ENCODE results near the gene POLH. TPM values are rescaled to one million over a fixed set of nuclear protein-coding genes. Genes with fewer than 3 reads are reported as not detected.
"Not testable (repeated sequence)": the region's sequence is repeated elsewhere in the genome, so short reads cannot be mapped to it uniquely, and the experiment has no call there.

Gene POLH
- total and polyA plus RNA-seq, 7 donors = 1.7 to 6.8 (median 5.2) TPM

GRCh38 chr6:43644940-43645612 is 69.1 kb downstream of the POLH start, which contains the start of gene RSPH9:
Gene RSPH9 (plus strand): TSS chr6:43645036. CDS start chr6:43645099, 63 bp downstream.
- H3K4me3 ChIP-seq = peak within 1 kb of the TSS; percentile 68
- DNase-seq = peak; percentile 71 to 82
- peak; percentile 54 to 83 (median 66) for ATAC-seq
- TF ChIP-seq CTCF (IDR thresholded peaks at IDR 0.05) = no peak
- H3K36me3 ChIP-seq (ENCODE audit: insufficient read depth in 1 of 2, low read depth in 1 of 2) = peaks cover 3 to 33% of the 10 kb centered on the region in 2 donors
- WGBS, 3 donors = 4 to 6% (median 6%) methylated on average over 43 to 52 of the region's 52 CpGs
- H3K9me3 ChIP-seq = no peaks in the 10 kb centered on the region
- no peak within 1 kb of the TSS for H3K27ac ChIP-seq
- intact Hi-C loops (cut with DNase I) = no loop called here
- no peaks in the 10 kb centered on the region for H3K27me3 ChIP-seq (ENCODE audit: insufficient read depth in 3 of 3, low read length in 2 of 3)
- H3K4me1 ChIP-seq = peaks cover 3% of the 10 kb centered on the region

- DNase-seq = no peak
- no peak for TF ChIP-seq CTCF (IDR thresholded peaks at IDR 0.05)
- Histone ChIP-seq H3K9me3 (no peaks in the 10 kb centered on the region), H3K27me3 (ENCODE audit: insufficient read depth in 3 of 3, low read length in 2 of 3) (no peaks in the 10 kb centered on the region), H3K27ac (no peak overlapping the region), H3K4me3 (peak overlapping the region; percentile 68), H3K36me3 (ENCODE audit: insufficient read depth in 1 of 2, low read depth in 1 of 2) (peaks cover 0 to 28% of the 10 kb centered on the region in 2 donors), H3K4me1 (peaks cover 3% of the 10 kb centered on the region)
- intact Hi-C loops (cut with DNase I) = no loop called here
- ATAC-seq = peak in 2 of 4 donors; percentile 6 to 31
- 15 to 23% (median 21%) methylated on average over 9 of the region's 9 CpGs for WGBS, 3 donors
Measured at GRCh38 chr6:43645613-43645964, 69.6 kb downstream of the POLH start.

DNA sequence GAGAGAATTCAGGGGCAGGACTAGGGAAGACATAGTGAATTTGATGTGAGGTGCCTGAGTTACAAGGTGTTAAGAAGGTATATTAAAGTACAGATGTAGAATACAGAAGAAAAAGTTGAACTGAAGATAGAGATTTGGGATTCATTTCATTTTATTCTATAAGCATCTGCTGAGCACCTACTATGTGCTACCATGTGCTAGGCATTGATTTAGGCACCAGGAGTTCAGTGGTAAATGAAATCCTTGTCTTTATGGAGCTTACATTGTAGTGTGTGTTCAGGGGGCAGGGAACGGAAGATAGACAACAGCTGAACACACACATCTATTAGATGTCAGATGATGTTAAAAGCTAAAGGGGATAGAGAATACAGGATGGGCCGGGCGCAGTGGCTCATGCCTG is 71.6 kb downstream of the POLH start:
- 93 to 95% (median 94%) methylated on average over 3 of the region's 3 CpGs for WGBS, 3 donors

GRCh38 chr6:43648248-43648647 is 72.3 kb downstream of the POLH start:
- intact Hi-C loops (cut with DNase I) = no loop called here
- no peak overlapping the region for H3K27ac ChIP-seq
- no peaks in the 10 kb centered on the region for H3K27me3 ChIP-seq (ENCODE audit: insufficient read depth in 3 of 3, low read length in 2 of 3)
- peaks cover 0 to 1% of the 10 kb centered on the region in 2 donors for H3K36me3 ChIP-seq (ENCODE audit: insufficient read depth in 1 of 2, low read depth in 1 of 2)
- peaks cover 3% of the 10 kb centered on the region for H3K4me1 ChIP-seq
- no peak for TF ChIP-seq CTCF (IDR thresholded peaks at IDR 0.05)
- 95 to 98% (median 96%) methylated on average over 2 of the region's 2 CpGs for WGBS, 3 donors
- no peak for DNase-seq
- no peaks in the 10 kb centered on the region for H3K9me3 ChIP-seq
- ATAC-seq = no peak
- H3K4me3 ChIP-seq = no peak overlapping the region

More for the DNA sequence above, 71.6 kb downstream of the POLH start:
- Histone ChIP-seq H3K27me3 (ENCODE audit: insufficient read depth in 3 of 3, low read length in 2 of 3) (no peaks in the 10 kb centered on the region), H3K9me3 (no peaks in the 10 kb centered on the region), H3K4me3 (no peak overlapping the region), H3K4me1 (peaks cover 3% of the 10 kb centered on the region), H3K27ac (no peak overlapping the region), H3K36me3 (ENCODE audit: insufficient read depth in 1 of 2, low read depth in 1 of 2) (peaks cover 0 to 7% of the 10 kb centered on the region in 2 donors)
- intact Hi-C loops (cut with DNase I) = no loop called here
- ATAC-seq (no peak), DNase-seq (no peak)
- TF ChIP-seq CTCF (IDR thresholded peaks at IDR 0.05) = no peak

- ATAC-seq; intact Hi-C loops (cut with DNase I); H3K27me3 ChIP-seq (ENCODE audit: insufficient read depth in 3 of 3, low read length in 2 of 3); H3K4me3 ChIP-seq; H3K4me1 ChIP-seq; H3K36me3 ChIP-seq (ENCODE audit: insufficient read depth in 1 of 2, low read depth in 1 of 2); H3K9me3 ChIP-seq; DNase-seq: not testable (repeated sequence)
- WGBS, 3 donors = 92 to 97% (median 96%) methylated on average over 2 of the region's 2 CpGs
- H3K27ac ChIP-seq = peak overlapping the region; percentile 42
Measured at GRCh38 chr6:43652822-43653221, 76.8 kb downstream of the POLH start.

Measured in psoas muscle (tissue), 8 donors.